Thyroid gland (tissue), 4 donors: Measurements from ENCODE around the gene CLN6.

Experiments
- CTCF ChIP-seq, 6 experiments: fragments of 200-600 bp in 3 of 6; fragments of 450-650 bp in 3 of 6; sonication (generic) in 3 of 6; IDR thresholded peaks; one replicate each; pipeline ENCODE4 v1.5.1; 2016 to 2019; ENCODE audit warnings: antibody characterized with exemption in 6 of 6, mild to moderate bottlenecking in 2 of 6, inconsistent platforms in 1 of 6, moderate library complexity in 1 of 6
- POLR2A ChIP-seq, 2 donors: fragments of 450-650 bp; IDR thresholded peaks; one replicate each; pipeline ENCODE4 v1.6.1; 2017; ENCODE audit warnings: antibody characterized with exemption in 2 of 2, mild to moderate bottlenecking in 2 of 2, moderate library complexity in 1 of 2

- TF ChIP-seq CTCF (IDR thresholded peaks at IDR 0.05) (no peak), POLR2A (IDR thresholded peaks at IDR 0.05) (no peak)
Observed at GRCh38 chr15:68192804-68193486, 36.6 kb downstream of the CLN6 start.
